PC-3 (cell line): ENCODE measurements around the gene DZIP3.

Experiments used
- EZH2 ChIP-seq: fragments of 300-600 bp; sonication (generic); IDR thresholded peaks from one replicate; pipeline ENCODE4 v1.6.1; 2017; ENCODE audit warnings: antibody characterized with exemption, mild to moderate bottlenecking, low read length; ENCODE audit not compliant: unreplicated experiment
- TF ChIP-seq, protein P1 (sequence below): fragments of 300-600 bp; sonication (generic); conservative IDR thresholded peaks from 2 replicates; pipeline ENCODE4 v1.5.1; 2017; ENCODE audit warnings: antibody characterized with exemption, low read depth, mild to moderate bottlenecking, low read length

DNA sequence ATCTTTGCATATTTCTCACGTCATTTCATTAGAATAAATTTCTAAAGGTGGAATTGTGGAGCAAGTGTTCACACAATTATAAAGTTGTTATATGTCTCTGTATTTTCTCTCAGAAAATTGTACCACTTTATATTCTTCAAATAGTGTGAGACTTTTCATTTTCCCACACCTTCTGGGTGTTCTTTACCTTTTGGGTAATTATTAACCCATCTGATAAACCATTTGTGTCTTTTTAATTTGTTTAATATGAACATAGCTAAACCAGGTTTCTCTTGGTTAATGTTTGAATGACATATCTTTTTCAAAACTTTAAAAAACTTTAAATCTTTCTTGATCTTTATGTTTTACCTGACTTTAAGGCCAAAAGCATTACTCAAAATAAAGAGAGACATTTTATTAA, 40.5 kb downstream of the DZIP3 start:
- TF ChIP-seq, protein P1, sequence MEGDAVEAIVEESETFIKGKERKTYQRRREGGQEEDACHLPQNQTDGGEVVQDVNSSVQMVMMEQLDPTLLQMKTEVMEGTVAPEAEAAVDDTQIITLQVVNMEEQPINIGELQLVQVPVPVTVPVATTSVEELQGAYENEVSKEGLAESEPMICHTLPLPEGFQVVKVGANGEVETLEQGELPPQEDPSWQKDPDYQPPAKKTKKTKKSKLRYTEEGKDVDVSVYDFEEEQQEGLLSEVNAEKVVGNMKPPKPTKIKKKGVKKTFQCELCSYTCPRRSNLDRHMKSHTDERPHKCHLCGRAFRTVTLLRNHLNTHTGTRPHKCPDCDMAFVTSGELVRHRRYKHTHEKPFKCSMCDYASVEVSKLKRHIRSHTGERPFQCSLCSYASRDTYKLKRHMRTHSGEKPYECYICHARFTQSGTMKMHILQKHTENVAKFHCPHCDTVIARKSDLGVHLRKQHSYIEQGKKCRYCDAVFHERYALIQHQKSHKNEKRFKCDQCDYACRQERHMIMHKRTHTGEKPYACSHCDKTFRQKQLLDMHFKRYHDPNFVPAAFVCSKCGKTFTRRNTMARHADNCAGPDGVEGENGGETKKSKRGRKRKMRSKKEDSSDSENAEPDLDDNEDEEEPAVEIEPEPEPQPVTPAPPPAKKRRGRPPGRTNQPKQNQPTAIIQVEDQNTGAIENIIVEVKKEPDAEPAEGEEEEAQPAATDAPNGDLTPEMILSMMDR, result no peak
- TF ChIP-seq EZH2, result no peak
